GM18519 (cell line): Measurements from ENCODE around the gene MRGPRD.

ENCODE experiments used
- ATAC-seq: cut with Tn5 transposase; IDR thresholded peaks from one replicate; pipeline ENCODE4 v1.9.1; 2021; ENCODE audit warnings: mild to moderate bottlenecking, moderate library complexity; ENCODE audit not compliant: unreplicated experiment, low FRiP score

The MRGPRD gene

GRCh38 chr11:68934321-68934645 lies 46.5 kb downstream of the MRGPRD start:
- ATAC-seq, result no peak

- ATAC-seq, result no peak
Observed at GRCh38 chr11:68933605-68934320, 47.0 kb downstream of the MRGPRD start.

GRCh38 chr11:68932933-68933577 lies 47.7 kb downstream of the MRGPRD start:
- no peak for ATAC-seq

GRCh38 chr11:68932358-68932757 lies 48.4 kb downstream of the MRGPRD start:
- no peak for ATAC-seq

- no peak for ATAC-seq
Observed at GRCh38 chr11:68931911-68932310, 48.9 kb downstream of the MRGPRD start.

GRCh38 chr11:68930991-68931855 lies 49.6 kb downstream of the MRGPRD start:
- ATAC-seq, result no peak
